H9 (cell line): ENCODE results near the gene ZNF132. TPM values are rescaled to one million over a fixed set of nuclear protein-coding genes. Genes with fewer than 3 reads are reported as not detected.
A peak's percentile ranks its signal among the peaks of the same experiment; 100 is the strongest.

Experiments used
- DNase-seq: peaks from one replicate; pipeline ENCODE4 v3.0.0-alpha.2; 2017
- H2AFZ ChIP-seq: one replicate; pipeline ENCODE4 v1.6.1; 2013; ENCODE audit warnings: mild to moderate bottlenecking, low read length, control low read depth, moderate library complexity
- H2AK5ac ChIP-seq: 2 replicates; pipeline ENCODE4 v1.6.1; 2013; ENCODE audit warnings: low read length, control low read depth, mixed read lengths; ENCODE audit not compliant: insufficient read length
- H2BK120ac ChIP-seq: one replicate; pipeline ENCODE4 v1.6.1; 2013; ENCODE audit warnings: low read depth, mild to moderate bottlenecking, low read length, control low read depth, inconsistent platforms; ENCODE audit not compliant: poor library complexity, severe bottlenecking
- H2BK12ac ChIP-seq: 2 replicates; pipeline ENCODE4 v1.6.1; 2013; ENCODE audit warnings: low read length, control low read depth, mixed read lengths, low read depth; ENCODE audit not compliant: insufficient read length
- H2BK15ac ChIP-seq: 2 replicates; pipeline ENCODE4 v1.6.1; 2013; ENCODE audit warnings: low read depth, low read length, control low read depth
- H2BK20ac ChIP-seq: one replicate; pipeline ENCODE4 v1.6.1; 2013; ENCODE audit warnings: low read depth, mild to moderate bottlenecking, low read length, control low read depth, inconsistent platforms; ENCODE audit not compliant: poor library complexity, severe bottlenecking
- H2BK5ac ChIP-seq: 2 replicates; pipeline ENCODE4 v1.6.1; 2013; ENCODE audit warnings: low read length, control low read depth, mixed read lengths; ENCODE audit not compliant: insufficient read length
- H3K14ac ChIP-seq: 2 replicates; pipeline ENCODE4 v1.6.1; 2013; ENCODE audit warnings: low read length, control low read depth; ENCODE audit not compliant: insufficient read depth
- H3K18ac ChIP-seq: 2 replicates; pipeline ENCODE4 v1.6.1; 2013; ENCODE audit warnings: low read depth, mild to moderate bottlenecking, mixed read lengths, low read length, control low read depth; ENCODE audit not compliant: insufficient read length
- H3K23ac ChIP-seq: 2 replicates; pipeline ENCODE4 v1.6.1; 2013; ENCODE audit warnings: low read length, control low read depth, mixed read lengths, low read depth; ENCODE audit not compliant: insufficient read length
- H3K23me2 ChIP-seq: 2 replicates; pipeline ENCODE4 v1.6.1; 2013; ENCODE audit warnings: low read depth, mild to moderate bottlenecking, mixed read lengths, low read length, control low read depth; ENCODE audit not compliant: insufficient read length, poor library complexity, severe bottlenecking
- H3K27ac ChIP-seq: 2 replicates; pipeline ENCODE4 v1.5.1; 2013; ENCODE audit warnings: low read length, control low read depth, mixed read lengths, low read depth; ENCODE audit not compliant: insufficient read length
- H3K27me3 ChIP-seq: 2 replicates; pipeline ENCODE4 v1.6.1; 2013; ENCODE audit warnings: low read length, control low read depth, inconsistent platforms; ENCODE audit not compliant: insufficient read depth
- H3K4ac ChIP-seq: 2 replicates; pipeline ENCODE4 v1.6.1; 2013; ENCODE audit warnings: low read depth, mild to moderate bottlenecking, control low read depth, inconsistent platforms, low read length, moderate library complexity
- H3K4me1 ChIP-seq: 2 replicates; pipeline ENCODE4 v1.6.1; 2013; ENCODE audit warnings: low read length, control low read depth, inconsistent platforms; ENCODE audit not compliant: insufficient read depth
- H3K4me2 ChIP-seq: 2 replicates; pipeline ENCODE4 v1.6.1; 2013; ENCODE audit warnings: low read length, control low read depth, mixed read lengths; ENCODE audit not compliant: insufficient read length, insufficient read depth
- H3K56ac ChIP-seq: 2 replicates; pipeline ENCODE4 v1.6.1; 2013; ENCODE audit warnings: low read depth, mild to moderate bottlenecking, mixed read lengths, low read length, control low read depth; ENCODE audit not compliant: insufficient read length
- H3K79me1 ChIP-seq: 2 replicates; pipeline ENCODE4 v1.6.1; 2013; ENCODE audit warnings: low read depth, mild to moderate bottlenecking, moderate library complexity, low read length, control low read depth, inconsistent platforms; ENCODE audit not compliant: insufficient read depth, poor library complexity, severe bottlenecking
- H3K79me2 ChIP-seq: 2 replicates; pipeline ENCODE4 v1.6.1; 2013; ENCODE audit warnings: low read length, control low read depth, inconsistent platforms; ENCODE audit not compliant: insufficient read depth
- H3K9ac ChIP-seq: 2 replicates; pipeline ENCODE4 v1.6.1; 2013; ENCODE audit warnings: low read length, control low read depth, mixed read lengths; ENCODE audit not compliant: insufficient read length; ENCODE audit errors: extremely low read depth
- H3K9me3 ChIP-seq: one replicate; pipeline ENCODE4 v1.6.1; 2013; ENCODE audit warnings: low read depth, low read length, inconsistent platforms; ENCODE audit not compliant: control insufficient read depth
- H3T11ph ChIP-seq: one replicate; pipeline ENCODE4 v1.6.1; 2013; ENCODE audit warnings: mild to moderate bottlenecking, low read length, control low read depth, inconsistent platforms
- H4K20me1 ChIP-seq: one replicate; pipeline ENCODE4 v1.6.1; 2013; ENCODE audit not compliant: control insufficient read depth, insufficient read length, insufficient read depth
- H4K5ac ChIP-seq: 2 replicates; pipeline ENCODE4 v1.6.1; 2013; ENCODE audit warnings: low read depth, mild to moderate bottlenecking, mixed read lengths, low read length, control low read depth; ENCODE audit not compliant: insufficient read length
- H4K8ac ChIP-seq: replicated peaks from 2 replicates; pipeline ENCODE4 v1.6.1; 2013; ENCODE audit warnings: low read length, control low read depth, mixed read lengths, low read depth; ENCODE audit not compliant: insufficient read length
- H4K91ac ChIP-seq: 2 replicates; pipeline ENCODE4 v1.6.1; 2013; ENCODE audit warnings: low read depth, mild to moderate bottlenecking, moderate library complexity, mixed read lengths, low read length, control low read depth; ENCODE audit not compliant: insufficient read length
- H3K27ac Mint-ChIP-seq, 3 experiments: 2 replicates in 2 of 3; 3 replicates in 1 of 3; pipeline ENCODE4 v1.8.0; 2020 to 2021; ENCODE audit warnings: mixed read lengths in 3 of 3, mild to moderate bottlenecking in 1 of 3, moderate library complexity in 1 of 3
- H3K27me3 Mint-ChIP-seq: 2 replicates; pipeline ENCODE4 v1.8.0; 2021; ENCODE audit warnings: low read depth, mild to moderate bottlenecking, moderate library complexity, mixed read lengths
- H3K36me3 Mint-ChIP-seq, 3 experiments: 2 replicates in 2 of 3; 3 replicates in 1 of 3; pipeline ENCODE4 v1.8.0; 2020 to 2021; ENCODE audit warnings: low read depth in 3 of 3, mixed read lengths in 3 of 3; ENCODE audit not compliant: insufficient read depth in 1 of 3
- H3K4me1 Mint-ChIP-seq, 2 experiments: 2 replicates each; pipeline ENCODE4 v1.8.0; 2020; ENCODE audit warnings: mixed read lengths in 2 of 2
- H3K4me3 Mint-ChIP-seq, 2 experiments: 2 replicates in 1 of 2; 3 replicates in 1 of 2; pipeline ENCODE4 v1.8.0; 2020 to 2021; ENCODE audit warnings: mild to moderate bottlenecking in 2 of 2, mixed read lengths in 2 of 2, moderate library complexity in 1 of 2
- H3K9me3 Mint-ChIP-seq, 2 experiments: 2 replicates in 1 of 2; 3 replicates in 1 of 2; pipeline ENCODE4 v1.8.0; 2020; ENCODE audit warnings: mild to moderate bottlenecking in 2 of 2, mixed read lengths in 2 of 2, moderate library complexity in 1 of 2
- CTCF ChIP-seq: fragments of 200-600 bp; sonication (generic); conservative IDR thresholded peaks from 3 replicates; pipeline ENCODE4 v1.8.0; 2021; ENCODE audit warnings: antibody characterized with exemption, mild to moderate bottlenecking
- WGBS: extraction: QIAGEN DNeasy Blood & Tissue Kit; methylation state at CpG from one replicate; pipeline ENCODE4 v1.1.7; 2013; ENCODE audit warnings: missing lambda C conversion rate, low lambda C conversion rate, mixed read lengths; ENCODE audit not compliant: insufficient read length; ENCODE audit errors: extremely low coverage; 5-methylcytosine and 5-hydroxymethylcytosine counted together
- total RNA-seq: library from RNA; stranded (reverse); gene quantifications from 2 replicates; pipeline ENCODE4 v1.2.1, GENCODE V29; 2021

ZNF132 gene
- total RNA-seq, 1 experiment from 2014 or later = 0.24 TPM

- H2BK5ac ChIP-seq = no peak overlapping the region
- H3K56ac ChIP-seq = no peak overlapping the region
- H3K79me2 ChIP-seq = no peaks in the 10 kb centered on the region
- H4K8ac ChIP-seq = no peak overlapping the region
- H2BK12ac ChIP-seq = no peak overlapping the region
- H3K27ac ChIP-seq = no peak overlapping the region
- no peak for TF ChIP-seq CTCF
- no peak overlapping the region for H2BK20ac ChIP-seq
- peaks cover 7% of the 10 kb centered on the region for H3K23me2 ChIP-seq
- DNase-seq = peak; percentile 18
- no peaks in the 10 kb centered on the region for H3K27me3 ChIP-seq
- no peak overlapping the region for H3K18ac ChIP-seq
- H4K91ac ChIP-seq = no peak overlapping the region
- H2AK5ac ChIP-seq = no peak overlapping the region
- H2AFZ ChIP-seq = no peak overlapping the region
- no peak overlapping the region for H3T11ph ChIP-seq
- no peak overlapping the region for H3K9ac ChIP-seq
- no CpG with 5 or more reads among the region's 27 CpGs for WGBS
- H3K79me1 ChIP-seq = no peaks in the 10 kb centered on the region
- H3K36me3 Mint-ChIP-seq = peaks cover 0 to 25% (median 4%) of the 10 kb centered on the region in 3 experiments; a peak in 5 of 7 replicates
- H3K27ac Mint-ChIP-seq = peak overlapping the region in 2 of 3 experiments; percentile 97 to 98; a peak in 3 of 7 replicates
- no peak overlapping the region for H4K5ac ChIP-seq
- H3K4ac ChIP-seq = no peak overlapping the region
- no peaks in the 10 kb centered on the region for H3K9me3 Mint-ChIP-seq
- H3K9me3 ChIP-seq = no peaks in the 10 kb centered on the region
- no peak overlapping the region for H3K23ac ChIP-seq
- no peak overlapping the region for H2BK120ac ChIP-seq
- no peaks in the 10 kb centered on the region; the same call in 1 of the 2 replicates for H3K27me3 Mint-ChIP-seq
- H4K20me1 ChIP-seq = no peaks in the 10 kb centered on the region
- H3K4me1 Mint-ChIP-seq = peaks cover 9 to 13% of the 10 kb centered on the region in 2 experiments
- H3K4me2 ChIP-seq = peak overlapping the region; percentile 43
- peak overlapping the region; percentile 88 to 94 for H3K4me3 Mint-ChIP-seq
- no peak overlapping the region for H3K14ac ChIP-seq
- H2BK15ac ChIP-seq = no peak overlapping the region
- no peaks in the 10 kb centered on the region for H3K4me1 ChIP-seq
Observed at GRCh38 chr19:58474997-58475713, 35.2 kb upstream of the ZNF132 start.
